KOPT-K1 (cell line): ENCODE measurements around the gene STK26.
A peak's percentile ranks its signal among the peaks of the same experiment; 100 is the strongest.
"Not testable (repeated sequence)": the region's sequence is repeated elsewhere in the genome, so short reads cannot be mapped to it uniquely, and the experiment has no call there.

Experiments
- H3K27ac ChIP-seq: fragments of 200-600 bp; sonication (generic); 2 replicates; pipeline ENCODE4 v1.5.1; 2016; ENCODE audit warnings: antibody characterized with exemption, mild to moderate bottlenecking, low read depth, low read length; ENCODE audit not compliant: poor library complexity, severe bottlenecking
- H3K36me3 ChIP-seq: fragments of 200-600 bp; sonication (generic); 2 replicates; pipeline ENCODE4 v1.5.1; 2017; ENCODE audit warnings: antibody characterized with exemption, mild to moderate bottlenecking, low read length, moderate library complexity; ENCODE audit not compliant: insufficient read depth
- H3K9me3 ChIP-seq: fragments of 200-600 bp; sonication (generic); 2 replicates; pipeline ENCODE4 v1.5.1; 2017; ENCODE audit warnings: antibody characterized with exemption, low read length, mild to moderate bottlenecking; ENCODE audit not compliant: insufficient read depth, poor library complexity, severe bottlenecking

Gene STK26

GRCh38 chrX:132022198-132022966 is 720 bp upstream of the STK26 start:
- H3K36me3 ChIP-seq = peaks cover 10% of the 10 kb centered on the region
- no peaks in the 10 kb centered on the region for H3K9me3 ChIP-seq
- H3K27ac ChIP-seq = peak overlapping the region; percentile 92

DNA sequence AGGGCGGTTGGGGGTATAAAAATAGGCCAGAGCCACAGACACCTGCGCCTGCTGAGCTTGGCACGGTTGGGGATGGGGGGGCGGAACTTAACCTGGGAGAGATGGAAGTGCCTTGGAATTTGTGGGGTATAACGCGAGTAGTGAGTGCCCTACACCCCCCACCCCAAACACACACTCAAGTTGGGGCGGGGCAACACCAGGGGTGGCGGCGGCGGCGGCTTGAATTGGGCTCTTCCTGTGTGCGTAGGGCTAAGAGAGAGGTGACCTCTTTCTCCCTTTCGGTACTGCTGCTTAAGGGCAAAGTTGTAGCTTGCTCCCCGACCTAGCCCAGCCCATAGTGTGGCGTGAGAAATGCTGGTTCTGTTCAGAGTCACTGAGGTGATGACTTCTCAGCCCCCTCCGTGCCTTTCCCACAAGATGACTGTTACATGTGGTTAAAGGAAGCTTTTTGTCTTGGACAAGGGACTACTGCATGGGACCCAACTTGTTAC is 839 bp downstream of the STK26 start:
- Histone ChIP-seq H3K27ac (peak overlapping the region; percentile 92), H3K9me3 (no peaks in the 10 kb centered on the region), H3K36me3 (peaks cover 21% of the 10 kb centered on the region)

- no peaks in the 10 kb centered on the region for H3K9me3 ChIP-seq
- peaks cover 28% of the 10 kb centered on the region for H3K36me3 ChIP-seq
- H3K27ac ChIP-seq = peak overlapping the region; percentile 92
Measured at GRCh38 chrX:132025041-132025440, 1.9 kb downstream of the STK26 start.

DNA sequence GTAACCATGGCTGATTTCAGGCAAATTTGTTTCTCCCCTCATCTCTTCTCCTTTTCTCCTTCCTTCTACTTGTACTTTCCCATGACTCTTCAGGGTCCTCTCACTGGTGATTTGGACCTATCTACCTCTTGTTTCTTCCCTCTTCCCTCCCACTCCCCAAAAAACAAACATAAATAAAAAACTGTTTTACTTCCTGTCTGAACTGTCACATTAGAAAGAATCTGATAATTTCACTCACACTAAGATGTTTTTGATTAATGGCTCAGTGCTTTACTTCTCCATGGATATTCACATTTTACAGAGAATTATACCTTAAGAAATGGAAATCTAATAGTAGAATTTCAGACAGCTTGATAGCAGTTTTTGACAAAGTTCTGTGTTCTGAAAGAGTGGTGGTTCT is 7.2 kb downstream of the STK26 start:
- Histone ChIP-seq H3K9me3 (no peaks in the 10 kb centered on the region), H3K36me3 (peaks cover 34% of the 10 kb centered on the region), H3K27ac (no peak overlapping the region)

- no peaks in the 10 kb centered on the region for H3K9me3 ChIP-seq
- H3K27ac ChIP-seq = peak overlapping the region; percentile 47
- peaks cover 30% of the 10 kb centered on the region; the same call in 1 of the 2 replicates for H3K36me3 ChIP-seq
Measured at GRCh38 chrX:132031867-132032266, 8.8 kb downstream of the STK26 start.

- Histone ChIP-seq H3K9me3 (no peaks in the 10 kb centered on the region), H3K27ac (no peak overlapping the region), H3K36me3 (peaks cover 19% of the 10 kb centered on the region; the same call in 1 of the 2 replicates)
Measured at GRCh38 chrX:132033166-132033565, 10.1 kb downstream of the STK26 start.

DNA sequence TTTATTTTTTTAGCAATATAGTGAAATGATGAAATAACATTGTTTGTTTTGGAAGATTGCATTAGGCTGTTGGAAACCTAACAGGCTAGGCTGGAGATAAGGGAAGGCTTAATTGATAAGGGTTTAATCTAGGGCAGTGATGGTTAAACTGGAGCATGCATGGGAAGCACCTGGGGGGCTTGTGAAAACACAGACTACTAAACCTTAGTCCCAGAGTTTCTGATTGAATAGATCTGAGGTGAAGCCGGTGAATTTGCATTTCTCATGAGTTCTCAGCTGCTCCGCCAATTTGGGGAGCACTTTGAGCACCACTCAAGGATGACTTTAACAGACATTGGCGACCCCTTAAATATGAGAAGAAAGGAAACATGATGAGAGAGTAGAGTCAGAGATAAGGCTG is 11.5 kb downstream of the STK26 start:
- H3K9me3 ChIP-seq = no peaks in the 10 kb centered on the region
- no peak overlapping the region for H3K27ac ChIP-seq
- H3K36me3 ChIP-seq = 0 out of 2 replicates have a peak, but pooled peaks cover 6% of the 10 kb centered on the region

DNA sequence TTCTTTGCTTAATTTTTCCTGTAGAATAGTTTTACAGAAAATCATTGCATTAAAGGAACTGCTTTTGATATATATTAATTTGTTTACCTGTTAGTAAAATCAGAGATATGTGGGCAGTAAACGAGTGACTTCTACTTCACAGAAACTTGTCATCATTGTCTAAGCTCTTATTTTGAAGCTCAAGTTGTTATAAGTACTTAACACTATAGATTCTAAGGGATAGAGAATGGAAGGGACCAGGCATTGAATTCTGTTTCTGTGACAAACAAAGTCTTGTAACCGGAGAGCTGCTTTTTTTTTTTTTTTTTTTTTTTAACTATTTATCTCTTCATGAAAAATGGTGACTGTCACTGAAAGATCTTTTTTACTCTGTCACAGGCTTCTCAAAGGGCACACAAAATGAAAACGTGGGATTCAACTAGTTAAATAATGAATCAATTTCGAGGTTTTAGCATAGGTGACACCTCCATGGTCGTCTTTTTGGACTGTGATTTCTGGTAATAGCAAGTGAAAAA is 14.4 kb downstream of the STK26 start:
- Histone ChIP-seq H3K9me3 (no peaks in the 10 kb centered on the region), H3K27ac (no peak overlapping the region), H3K36me3 (0 out of 2 replicates have a peak, but pooled peaks cover 6% of the 10 kb centered on the region)

DNA sequence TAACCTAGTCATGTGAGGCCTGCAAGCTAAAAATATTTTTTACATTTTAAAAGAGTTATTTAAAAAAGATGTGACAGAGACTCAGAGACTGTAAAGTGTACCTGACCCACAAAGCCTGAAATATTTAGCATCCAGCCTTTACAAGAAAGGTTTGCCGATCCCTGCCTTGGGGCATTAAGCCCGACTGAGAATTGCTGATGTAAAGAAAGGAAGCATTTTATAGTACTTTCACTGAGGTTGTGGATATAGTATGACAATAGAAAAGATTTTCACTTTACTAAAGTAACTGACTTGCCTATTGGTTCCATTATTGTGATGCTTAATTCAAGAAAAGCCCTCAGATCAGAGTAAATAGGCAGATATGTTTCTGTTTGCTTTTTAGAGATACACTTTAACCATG is 17.0 kb downstream of the STK26 start:
- Histone ChIP-seq H3K27ac (no peak overlapping the region), H3K36me3 (no peaks in the 10 kb centered on the region), H3K9me3 (no peaks in the 10 kb centered on the region)

- Histone ChIP-seq H3K27ac (no peak overlapping the region), H3K9me3 (no peaks in the 10 kb centered on the region), H3K36me3 (no peaks in the 10 kb centered on the region)
Measured at GRCh38 chrX:132041015-132041414, 17.9 kb downstream of the STK26 start.

GRCh38 chrX:132043977-132044376 is 20.9 kb downstream of the STK26 start:
- Histone ChIP-seq H3K9me3 (no peaks in the 10 kb centered on the region), H3K27ac (no peak overlapping the region)

GRCh38 chrX:132044953-132045352 is 21.9 kb downstream of the STK26 start:
- Histone ChIP-seq H3K9me3 (no peaks in the 10 kb centered on the region), H3K27ac (no peak overlapping the region), H3K36me3 (peaks cover 5% of the 10 kb centered on the region; the same call in 1 of the 2 replicates)

More at GRCh38 chrX:132043977-132044376, 20.9 kb downstream of the STK26 start:
- H3K36me3 ChIP-seq = peaks cover 5% of the 10 kb centered on the region; the same call in 1 of the 2 replicates

DNA sequence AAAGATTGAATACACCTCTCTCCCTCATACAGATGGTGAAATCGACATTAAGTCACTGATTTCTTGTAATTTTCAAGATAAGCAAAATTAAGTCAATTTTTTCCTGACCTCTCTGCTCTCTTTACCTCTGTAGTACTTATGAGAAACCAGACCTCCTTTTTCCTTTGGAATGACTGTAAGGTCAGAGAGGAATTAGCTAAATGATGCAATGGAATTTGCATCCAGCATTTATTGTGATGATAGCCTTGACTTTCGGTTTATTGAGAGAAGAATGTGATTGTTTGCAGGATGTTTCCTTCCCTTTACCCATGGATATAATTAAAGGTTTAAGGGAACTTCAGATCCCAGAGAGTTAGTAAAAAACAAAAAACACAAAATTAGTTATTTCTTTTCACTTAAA is 22.4 kb downstream of the STK26 start:
- peaks cover 5% of the 10 kb centered on the region; the same call in 1 of the 2 replicates for H3K36me3 ChIP-seq
- no peaks in the 10 kb centered on the region for H3K9me3 ChIP-seq
- H3K27ac ChIP-seq = no peak overlapping the region

GRCh38 chrX:132046533-132046932 is 23.4 kb downstream of the STK26 start:
- Histone ChIP-seq H3K36me3 (peaks cover 5% of the 10 kb centered on the region; the same call in 1 of the 2 replicates), H3K27ac (no peak overlapping the region), H3K9me3 (no peaks in the 10 kb centered on the region)

- not testable (repeated sequence) for H3K9me3 ChIP-seq, H3K27ac ChIP-seq
- H3K36me3 ChIP-seq = peaks cover 33% of the 10 kb centered on the region
Measured at GRCh38 chrX:132051778-132052177, 28.7 kb downstream of the STK26 start.

DNA sequence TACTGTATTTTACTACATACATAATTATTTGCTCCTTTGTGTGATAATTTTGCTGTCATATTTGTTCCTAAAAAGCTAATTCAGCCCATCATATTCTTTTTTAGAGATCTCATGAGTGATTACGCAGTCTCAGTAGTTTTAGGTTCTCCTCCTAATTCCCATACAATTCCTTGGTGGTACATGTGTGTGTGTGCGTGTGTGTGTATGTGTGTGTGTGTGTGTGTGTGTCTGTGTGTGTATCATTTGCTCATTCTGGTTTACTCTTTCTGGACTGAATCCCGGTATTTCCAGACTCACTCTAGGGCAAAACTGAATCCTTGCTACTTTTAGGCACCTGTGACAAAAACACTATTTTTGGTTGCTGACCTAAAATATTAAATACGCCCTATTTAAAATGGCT is 34.9 kb downstream of the STK26 start:
- Histone ChIP-seq H3K9me3 (no peaks in the 10 kb centered on the region), H3K36me3 (peaks cover 63% of the 10 kb centered on the region)

More for the DNA sequence above, 34.9 kb downstream of the STK26 start:
- H3K27ac ChIP-seq = no peak overlapping the region
